ENCODE results near the gene SMYD4. TPM values are rescaled to one million over a fixed set of nuclear protein-coding genes. Genes with fewer than 3 reads are reported as not detected.
"Not testable (repeated sequence)": the region's sequence is repeated elsewhere in the genome, so short reads cannot be mapped to it uniquely, and the experiment has no call there.

Gene SMYD4
- total RNA-seq, 1 donor from 2014 or later, result 36.6 TPM

DNA sequence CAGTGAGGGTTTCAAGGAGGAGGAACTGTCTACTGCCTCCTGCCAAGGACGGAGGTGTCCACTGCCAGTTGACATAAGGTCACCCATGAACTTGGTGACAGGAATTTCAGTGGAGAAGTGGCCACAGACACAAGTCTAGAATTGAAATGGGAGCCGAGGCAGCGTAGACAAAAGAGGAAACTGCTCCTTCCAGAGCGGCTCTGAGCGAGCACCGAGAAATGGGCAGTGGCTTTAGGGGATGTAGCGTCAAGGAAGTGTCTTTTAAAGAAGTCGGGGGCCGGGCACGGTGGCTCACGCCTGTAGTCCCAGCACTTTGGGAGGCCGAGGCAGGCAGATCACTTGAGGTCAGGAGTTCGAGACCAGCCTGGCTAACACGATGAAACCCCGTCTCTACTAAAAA is 70.9 kb downstream of the SMYD4 start:
- intact Hi-C loops (cut with micrococcal nuclease), result no loop called here

GRCh38 chr17:1755827-1756262 is 73.9 kb downstream of the SMYD4 start:
- intact Hi-C loops (cut with micrococcal nuclease), result no loop called here

GRCh38 chr17:1755252-1755826 is 74.4 kb downstream of the SMYD4 start:
- intact Hi-C loops (cut with micrococcal nuclease), result no loop called here

GRCh38 chr17:1754430-1755112 is 75.1 kb downstream of the SMYD4 start:
- intact Hi-C loops (cut with micrococcal nuclease), result no loop called here

- intact Hi-C loops (cut with micrococcal nuclease), result no loop called here
These were observed 75.8 kb downstream of the SMYD4 start for GRCh38 chr17:1753767-1754429.

DNA sequence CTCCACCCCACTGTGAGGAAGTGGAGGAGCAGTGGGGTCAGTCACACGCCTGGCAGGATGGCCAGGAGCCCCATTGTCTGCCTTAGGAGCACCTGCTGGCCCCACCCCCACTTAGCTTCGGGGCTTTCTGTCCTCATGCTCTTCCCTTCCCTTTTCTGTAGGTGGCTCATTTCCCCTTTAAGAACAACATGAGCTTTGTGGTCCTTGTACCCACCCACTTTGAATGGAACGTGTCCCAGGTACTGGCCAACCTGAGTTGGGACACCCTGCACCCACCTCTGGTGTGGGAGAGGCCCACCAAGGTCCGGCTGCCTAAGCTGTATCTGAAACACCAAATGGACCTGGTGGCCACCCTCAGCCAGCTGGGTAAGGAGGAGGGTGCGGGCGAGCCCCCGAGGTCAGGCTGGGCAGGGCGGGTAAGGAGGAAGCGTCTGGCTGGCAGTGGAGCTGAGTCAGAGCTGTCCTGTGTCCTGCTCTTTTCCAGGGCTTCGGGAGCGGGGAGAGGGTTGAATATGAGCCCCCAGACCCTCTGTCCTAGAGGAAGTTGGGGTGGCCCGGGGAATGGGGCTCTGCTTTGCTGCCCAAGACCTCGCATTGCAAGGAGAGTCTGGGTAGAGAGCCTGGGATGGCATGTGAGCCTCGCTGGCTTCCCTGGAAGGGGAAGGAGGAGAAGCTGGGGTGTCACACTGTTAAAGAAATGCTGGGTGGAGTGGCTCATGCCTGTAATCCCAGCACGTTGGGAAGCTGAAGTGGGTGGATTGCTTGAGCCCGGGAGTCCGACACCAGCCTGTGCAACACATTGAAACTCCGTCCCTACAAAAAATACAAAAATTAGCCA is 77.1 kb downstream of the SMYD4 start:
- intact Hi-C loops (cut with micrococcal nuclease), result no loop called here

GRCh38 chr17:1750628-1751027 is 79.1 kb downstream of the SMYD4 start:
- intact Hi-C loops (cut with micrococcal nuclease), result no loop called here

GRCh38 chr17:1746975-1747543 is 82.6 kb downstream of the SMYD4 start:
- intact Hi-C loops (cut with micrococcal nuclease), result no loop called here

DNA sequence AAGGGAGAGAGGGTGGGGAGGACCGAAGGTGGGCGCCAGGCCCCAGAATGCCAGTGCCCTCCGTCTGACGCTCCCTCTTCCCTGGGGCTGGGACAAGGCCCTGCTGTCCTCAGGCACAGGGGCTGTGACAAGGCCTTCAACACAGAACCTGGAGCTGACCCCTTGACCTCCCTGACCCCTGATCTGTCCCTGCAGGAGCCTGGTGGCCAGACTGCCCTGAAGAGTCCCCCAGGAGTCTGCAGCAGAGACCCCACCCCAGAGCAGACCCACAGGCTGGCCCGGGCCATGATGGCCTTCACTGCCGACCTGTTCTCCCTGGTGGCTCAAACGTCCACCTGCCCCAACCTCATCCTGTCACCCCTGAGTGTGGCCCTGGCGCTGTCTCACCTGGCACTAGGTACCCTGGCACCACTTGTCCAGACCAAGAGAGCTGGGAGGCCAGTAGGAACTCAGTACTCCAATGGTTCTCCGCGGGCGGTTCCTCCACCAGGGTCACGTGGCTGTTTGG is 84.1 kb downstream of the SMYD4 start:
- intact Hi-C loops (cut with micrococcal nuclease), result no loop called here

GRCh38 chr17:1744551-1745512 is 84.9 kb downstream of the SMYD4 start:
- intact Hi-C loops (cut with micrococcal nuclease), result no loop called here

GRCh38 chr17:1743088-1743439 is 86.6 kb downstream of the SMYD4 start:
- intact Hi-C loops (cut with micrococcal nuclease), result no loop called here

DNA sequence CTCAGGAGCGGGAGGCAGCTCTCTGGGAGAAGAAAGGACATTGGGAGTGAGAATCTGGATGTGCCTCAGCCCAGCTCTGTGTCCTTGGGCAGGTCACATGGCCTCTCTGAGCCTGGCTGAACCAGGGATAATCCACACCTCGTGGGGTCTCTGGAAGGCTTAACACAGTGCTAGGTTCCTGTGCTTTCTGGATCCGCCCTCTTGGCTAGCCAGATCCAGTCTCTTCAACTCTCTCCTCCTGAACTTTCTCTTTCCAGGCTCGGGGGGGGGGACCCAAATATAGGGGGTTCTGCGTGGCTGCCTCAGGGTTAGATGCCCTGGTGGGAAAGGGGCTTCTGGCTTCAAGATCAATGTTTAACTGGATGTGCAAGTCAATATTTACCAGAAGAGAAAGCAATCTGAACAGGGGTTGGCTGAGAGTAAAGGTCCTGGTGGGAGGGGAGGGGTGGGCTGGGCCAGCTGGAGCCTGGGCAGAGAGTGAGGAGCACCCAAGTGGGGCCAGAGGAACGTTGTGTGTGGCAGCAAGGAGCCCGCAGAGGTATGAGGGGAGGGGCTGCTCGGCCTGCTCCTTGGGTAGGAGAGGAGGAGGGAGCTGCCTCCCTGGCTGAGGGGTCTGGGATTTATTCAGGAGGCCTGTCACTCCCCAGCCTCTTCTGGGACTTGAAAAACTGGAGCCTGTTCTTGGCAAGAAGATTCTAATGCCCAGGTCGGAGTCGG is 87.2 kb downstream of the SMYD4 start, which contains the start of gene SERPINF2:
TSS of gene SERPINF2 (plus strand) at position 501 of the 717 bp plus-strand sequence. CDS start 2,125 bp downstream, outside the sequence.
- intact Hi-C loops (cut with micrococcal nuclease), result no loop called here

GRCh38 chr17:1741899-1742298 is 87.8 kb downstream of the SMYD4 start:
- intact Hi-C loops (cut with micrococcal nuclease), result not testable (repeated sequence)

DNA sequence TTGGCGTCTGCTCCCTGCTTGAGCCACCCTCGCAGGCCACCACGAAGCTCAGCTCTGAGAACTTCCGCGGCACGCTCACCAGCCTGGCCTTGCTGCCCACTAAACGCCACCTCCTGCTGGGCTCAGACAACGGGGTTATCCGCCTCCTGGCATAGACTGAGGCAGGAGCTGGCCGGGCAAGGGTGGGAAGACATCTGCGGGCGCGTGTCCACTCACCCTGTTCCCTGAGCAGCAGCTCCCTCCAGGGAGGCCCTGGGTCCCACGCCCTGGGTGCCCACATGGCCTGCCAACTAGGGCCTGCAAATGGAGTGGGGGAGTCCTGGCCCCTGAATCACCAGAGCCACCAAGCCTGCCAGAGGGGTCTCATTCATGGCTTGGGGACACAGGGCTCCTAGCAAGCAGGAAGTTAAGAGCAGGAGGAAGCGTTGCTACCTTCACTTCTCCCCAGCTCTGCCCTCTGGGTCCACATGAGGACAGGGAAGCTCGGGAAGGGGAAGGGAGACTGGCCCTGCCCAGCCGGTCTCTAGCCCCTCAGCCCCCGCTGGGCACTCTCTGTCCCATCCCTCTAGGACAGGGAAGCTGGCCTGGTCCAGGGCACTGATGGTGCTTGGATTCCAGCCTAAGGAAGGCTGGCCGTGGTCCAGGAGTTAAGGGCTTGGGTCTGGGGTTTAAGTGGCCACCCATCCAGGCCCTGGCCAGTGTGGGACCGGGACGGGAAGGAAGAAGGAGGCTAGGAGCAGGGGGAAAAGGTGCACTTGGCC is 92.0 kb downstream of the SMYD4 start:
- intact Hi-C loops (cut with micrococcal nuclease), result no loop called here

GRCh38 chr17:1736348-1737281 is 93.1 kb downstream of the SMYD4 start:
- intact Hi-C loops (cut with micrococcal nuclease), result no loop called here

DNA sequence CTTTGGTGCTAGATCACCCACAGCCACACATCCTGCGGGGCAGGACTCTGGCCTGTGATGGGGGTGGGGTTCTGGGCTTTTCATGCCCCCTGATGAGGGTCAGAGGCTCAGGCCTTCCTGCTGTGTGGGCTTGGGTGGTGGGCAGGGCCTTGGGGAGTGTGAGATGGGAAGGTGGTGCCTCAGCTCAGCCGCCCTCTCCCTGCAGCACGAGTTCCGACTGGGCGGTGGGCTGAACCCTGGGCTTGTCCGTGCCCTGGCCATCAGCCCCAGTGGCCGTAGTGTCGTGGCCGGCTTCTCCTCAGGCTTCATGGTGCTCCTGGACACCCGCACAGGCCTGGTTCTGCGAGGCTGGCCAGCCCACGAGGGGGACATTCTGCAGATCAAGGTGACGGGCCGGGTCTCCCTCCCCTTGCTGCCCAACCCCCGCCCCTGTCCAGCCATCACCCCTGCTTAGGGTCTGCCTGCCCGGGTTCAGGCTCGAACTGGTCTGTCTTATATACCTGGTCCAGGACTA is 93.8 kb downstream of the SMYD4 start:
- intact Hi-C loops (cut with micrococcal nuclease), result no loop called here

DNA sequence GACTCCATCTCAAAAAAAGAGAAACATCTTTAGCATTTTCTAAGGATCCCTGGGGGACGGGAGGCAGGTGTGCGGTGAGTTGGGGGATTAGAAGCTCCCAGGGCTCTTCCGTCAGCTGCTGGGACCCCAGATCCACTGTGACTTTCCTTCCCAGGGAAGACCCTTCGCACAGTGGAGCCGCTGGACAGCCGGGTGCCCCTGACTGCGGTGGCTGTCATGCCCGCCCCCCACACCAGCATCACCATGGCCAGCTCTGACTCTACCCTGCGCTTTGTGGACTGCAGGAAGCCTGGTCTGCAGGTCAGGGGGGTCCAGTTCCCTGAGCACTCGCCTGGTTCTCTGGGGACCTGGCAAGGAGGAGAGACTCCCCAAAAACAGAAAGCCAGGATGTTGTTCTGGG is 94.3 kb downstream of the SMYD4 start:
- intact Hi-C loops (cut with micrococcal nuclease), result no loop called here

All from T-helper 2 cell treated with Interferon-gamma antibody and Interleukin-4, amounts not matched to agents 100 ng/mL and 5 ng/mL, for 36 hours (primary cell).